Astrocyte (in vitro differentiated cells and primary cell): Measurements from ENCODE around the gene FBXL16.

Experiments used
- CTCF ChIP-seq: IDR thresholded peaks from 2 replicates; pipeline ENCODE4 v1.5.1; 2011; ENCODE audit warnings: low read depth, mild to moderate bottlenecking, inconsistent platforms, low read length, moderate library complexity; ENCODE audit not compliant: insufficient read depth
- EZH2 ChIP-seq: IDR thresholded peaks from 2 replicates; pipeline ENCODE4 v1.6.1; 2012; ENCODE audit warnings: mild to moderate bottlenecking, low read length, inconsistent platforms; ENCODE audit not compliant: insufficient read depth

- TF ChIP-seq CTCF (no peak), EZH2 (no peak)
Observed at GRCh38 chr16:668519-669171, 37.0 kb downstream of the FBXL16 start.
